ENCODE measurements around the gene RHBDD1.

- TF ChIP-seq POLR2A (IDR thresholded peaks at IDR 0.05; ENCODE audit: low read length), result no peak
- no peak for TF ChIP-seq RFX5 (IDR thresholded peaks at IDR 0.05)
Observed at GRCh38 chr2:226847090-226847489, 11.2 kb downstream of the RHBDD1 start.
